HT1080 (cell line): ENCODE measurements around the gene FAM114A1. TPM values are rescaled to one million over a fixed set of nuclear protein-coding genes. Genes with fewer than 3 reads are reported as not detected.

Experiments used
- small RNA-seq: library from RNA; depleted of rRNA; stranded (forward); fragments of <200 nt; gene quantifications from one replicate; pipeline ENCODE3, GENCODE V24; 2014
- total RNA-seq: library from RNA; depleted of rRNA; stranded (reverse); fragments of >200 nt; shearing (Covaris generic); gene quantifications from 2 replicates; pipeline ENCODE4 v1.2.3, GENCODE V29; 2014; rRNA removed

The FAM114A1 gene
- total RNA-seq, 1 experiment from 2014 or later = 28.5 TPM

Small RNA genes within 50 kb of the gene (small RNA-seq; reads per million reads assigned to genes)
- gene MIR574 = not detected

Other genes with a start within 250 kb of the FAM114A1 start
- gene KLF3, start 203.6 kb upstream of the FAM114A1 start, total RNA-seq = 6.3 and 7.9 TPM in 2 replicates
- gene TLR10, start 84.8 kb upstream of the FAM114A1 start, total RNA-seq = 0.03 TPM in 1 of 2 replicates, not detected in the other
- gene TLR1, start 63.0 kb upstream of the FAM114A1 start, total RNA-seq = 0.07 TPM in 1 of 2 replicates, not detected in the other
- gene TLR6, start 11.0 kb upstream of the FAM114A1 start, total RNA-seq = 1.4 and 1.6 TPM in 2 replicates
- gene TMEM156, start 164.6 kb downstream of the FAM114A1 start, total RNA-seq = 5.4 and 8.4 TPM in 2 replicates
- gene KLHL5, start 194.4 kb downstream of the FAM114A1 start, total RNA-seq = 33.0 and 37.1 TPM in 2 replicates